HG02642 (cell line): ENCODE results near the gene SOX10.

Source experiments
- ATAC-seq: cut with Tn5 transposase; IDR thresholded peaks from one replicate; pipeline ENCODE4 v1.9.1; 2021; ENCODE audit warnings: mild to moderate bottlenecking; ENCODE audit not compliant: unreplicated experiment, poor library complexity

Gene SOX10

DNA sequence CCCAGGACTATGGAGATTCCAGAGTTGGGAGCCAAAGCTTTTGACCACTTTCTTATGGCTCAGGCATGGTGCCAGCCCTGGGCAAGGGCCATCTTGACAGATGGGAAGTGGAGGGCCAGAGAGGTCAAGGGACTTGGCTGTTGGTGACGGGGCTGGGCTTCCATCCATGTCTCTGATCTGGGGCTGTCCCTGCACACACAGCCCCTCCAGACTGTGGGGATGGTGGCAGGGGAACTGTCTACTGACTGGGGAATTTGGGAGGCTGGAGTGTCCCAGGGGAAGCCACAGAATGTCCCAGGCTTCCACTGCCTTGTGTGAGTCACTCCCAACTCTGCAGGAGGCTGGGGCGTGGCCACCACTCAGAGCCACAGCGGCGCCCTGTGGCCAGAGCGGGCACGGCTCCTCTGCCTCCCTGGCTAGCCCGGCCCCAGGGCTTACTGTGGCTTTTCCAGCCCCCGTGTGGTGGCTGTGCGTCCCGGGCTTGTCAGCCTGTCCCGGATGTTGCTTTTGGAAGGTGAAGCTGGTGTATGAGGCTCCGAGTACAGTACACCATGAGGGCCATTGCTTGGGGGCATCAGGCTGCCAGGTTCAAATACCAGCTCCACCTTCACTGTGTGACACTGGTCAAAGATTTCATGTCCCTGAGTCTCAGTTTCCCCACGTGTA is 50.5 kb downstream of the SOX10 start:
- ATAC-seq = peak; percentile 85

DNA sequence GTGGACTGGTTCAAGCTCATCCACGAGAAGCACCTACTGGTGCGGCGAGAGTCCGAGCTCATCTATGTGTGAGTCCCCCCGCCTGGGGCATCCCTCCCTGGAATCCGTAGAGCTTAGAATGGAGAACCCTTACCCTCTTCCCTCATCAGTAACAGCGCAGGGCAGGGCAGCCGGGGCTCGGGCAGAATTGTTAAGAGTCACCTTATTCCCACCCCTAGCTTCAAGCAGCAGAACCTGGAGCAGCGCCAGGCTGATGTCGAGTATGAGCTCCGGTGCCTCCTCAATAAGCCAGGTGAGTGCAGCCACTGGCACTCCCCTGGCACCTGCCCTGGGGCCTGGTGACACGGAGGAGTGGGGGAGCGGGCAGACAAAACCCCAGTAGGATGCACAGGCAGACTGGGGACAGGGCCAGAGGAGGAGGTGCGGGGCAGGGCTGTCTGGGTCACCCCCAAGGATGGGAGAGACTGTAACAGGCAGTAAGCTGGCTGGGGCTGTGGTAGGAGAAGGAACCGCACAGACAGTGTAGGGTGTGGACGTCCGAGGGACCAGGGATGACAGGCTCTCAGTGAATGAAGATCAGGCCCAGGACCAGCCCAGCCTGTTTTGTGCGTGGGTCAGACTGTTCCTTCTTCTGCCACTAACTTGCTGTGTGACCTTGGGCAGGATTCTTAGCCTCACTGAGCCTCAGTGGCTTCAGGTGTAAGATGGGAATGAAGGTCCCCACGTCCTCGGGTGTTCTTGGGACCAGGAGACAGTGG is 51.4 kb downstream of the SOX10 start:
- ATAC-seq = no peak

DNA sequence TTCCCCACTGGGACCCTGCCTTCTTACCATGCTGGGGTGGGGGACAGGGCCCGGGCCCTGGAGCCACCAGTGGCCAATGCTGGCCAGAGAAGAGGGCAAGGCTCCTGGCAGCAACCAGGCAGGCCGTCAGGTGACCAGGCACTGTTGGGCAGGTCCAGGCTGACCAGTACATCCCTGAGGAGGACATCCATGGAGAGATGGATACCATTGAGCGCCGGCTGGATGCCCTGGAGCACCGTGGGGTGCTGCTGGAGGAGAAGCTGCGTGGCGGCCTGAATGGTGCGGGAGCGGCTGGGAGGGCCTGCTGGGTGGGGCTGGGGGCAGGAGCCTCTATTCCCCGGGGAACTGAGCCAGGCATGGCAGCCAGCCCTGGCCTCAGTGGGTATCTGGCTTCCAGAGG is 52.0 kb downstream of the SOX10 start:
- no peak for ATAC-seq

DNA sequence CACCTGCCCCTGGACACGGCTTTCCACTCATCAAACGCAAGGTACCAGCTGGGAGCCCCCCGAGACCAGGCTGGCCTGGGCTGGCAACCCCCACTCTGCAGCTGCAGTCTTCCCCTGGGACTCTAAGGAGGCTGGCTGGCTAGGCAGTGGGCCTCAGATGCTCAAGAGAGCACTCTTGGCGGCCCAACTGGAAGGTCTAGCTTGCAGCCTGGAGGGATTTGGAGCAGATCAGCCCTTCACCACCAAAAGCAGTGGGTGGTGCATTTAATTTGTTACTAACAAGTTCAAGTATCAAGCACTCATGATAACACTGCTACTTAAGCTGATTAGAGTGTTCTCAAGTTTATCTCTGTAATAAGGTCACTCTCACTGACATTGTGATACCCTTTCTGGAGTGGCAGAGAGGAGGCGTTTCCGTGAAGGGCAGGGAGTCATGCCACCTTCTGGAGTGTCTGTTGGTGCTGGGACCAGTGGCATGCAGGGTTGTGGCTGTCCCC is 52.4 kb downstream of the SOX10 start:
- ATAC-seq = no peak

DNA sequence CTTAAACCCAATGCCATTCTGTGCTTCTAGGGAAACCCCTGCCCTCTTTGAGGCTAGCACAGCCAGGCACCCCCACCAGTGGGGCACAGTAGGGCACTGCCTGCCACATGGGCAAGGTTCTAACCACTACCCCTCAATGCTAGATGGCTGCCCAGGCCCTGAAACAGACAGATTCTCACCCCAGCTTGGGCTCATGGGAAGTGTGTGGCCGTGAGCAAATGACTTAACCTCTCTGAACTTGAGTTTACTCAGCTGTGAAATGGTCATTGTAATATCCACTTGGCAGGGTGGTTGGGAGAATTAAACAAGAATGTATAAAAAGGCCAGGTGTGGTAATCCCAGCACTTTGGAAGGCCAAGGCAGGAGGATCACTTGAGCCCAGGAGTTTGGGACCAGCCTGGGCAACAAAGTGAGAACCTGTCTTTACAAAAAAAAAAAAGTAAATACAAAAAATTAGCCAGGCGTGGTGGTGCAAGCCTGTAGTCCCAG is 53.4 kb downstream of the SOX10 start:
- no peak for ATAC-seq

DNA sequence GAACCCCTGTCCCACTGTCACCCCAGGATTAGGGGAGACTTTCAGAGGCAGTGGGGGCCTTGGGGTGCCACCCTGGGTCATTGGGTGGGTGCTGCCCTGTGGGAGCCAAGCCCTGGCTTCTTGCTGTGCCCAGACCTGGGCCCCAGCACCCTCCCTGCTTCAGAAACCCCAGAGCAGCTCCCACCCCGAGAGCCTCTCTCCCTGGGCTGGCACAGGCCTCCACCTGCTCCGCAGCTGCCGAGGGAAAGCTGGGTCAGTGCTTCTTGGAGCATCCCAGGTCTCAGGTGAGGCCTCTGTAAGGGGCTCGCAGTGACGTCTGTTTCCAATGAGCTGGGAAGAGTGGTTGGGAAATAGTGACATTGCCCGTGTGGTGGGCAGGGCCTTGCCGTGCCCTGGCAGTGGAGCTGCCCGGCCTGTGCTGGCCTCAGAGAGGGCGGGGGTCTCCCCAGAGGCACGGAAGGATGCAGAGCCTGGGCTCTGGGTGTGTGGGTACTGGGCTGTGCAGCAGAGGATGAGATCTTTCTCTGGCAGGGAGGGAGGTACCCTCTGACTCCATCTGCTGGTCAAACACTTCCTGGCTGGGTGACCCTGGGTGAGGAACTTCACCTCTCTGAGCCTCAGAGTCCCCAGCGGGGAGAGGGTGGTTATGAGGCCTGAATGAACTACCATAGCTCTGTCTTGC is 53.9 kb downstream of the SOX10 start:
- no peak for ATAC-seq

DNA sequence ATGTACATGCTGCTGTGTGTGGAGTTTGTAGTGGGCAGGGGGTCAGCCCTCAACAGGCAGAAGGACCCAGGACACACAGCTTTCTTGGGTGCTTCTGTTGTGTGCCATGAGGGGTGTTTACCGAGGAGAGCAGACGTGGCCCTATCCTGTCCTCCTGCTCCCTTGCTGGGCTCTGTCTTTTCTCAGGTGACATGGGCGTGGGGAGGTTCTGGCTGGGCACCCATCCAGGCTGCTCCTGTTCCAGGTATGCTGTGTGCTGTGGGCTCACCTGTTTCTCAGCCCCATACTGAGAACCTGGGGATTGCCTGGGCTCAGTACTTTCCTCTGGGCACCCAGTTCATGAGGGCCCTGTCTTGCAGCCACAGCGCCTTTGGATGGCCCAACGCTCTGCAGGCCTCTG is 55.0 kb downstream of the SOX10 start:
- no peak for ATAC-seq

DNA sequence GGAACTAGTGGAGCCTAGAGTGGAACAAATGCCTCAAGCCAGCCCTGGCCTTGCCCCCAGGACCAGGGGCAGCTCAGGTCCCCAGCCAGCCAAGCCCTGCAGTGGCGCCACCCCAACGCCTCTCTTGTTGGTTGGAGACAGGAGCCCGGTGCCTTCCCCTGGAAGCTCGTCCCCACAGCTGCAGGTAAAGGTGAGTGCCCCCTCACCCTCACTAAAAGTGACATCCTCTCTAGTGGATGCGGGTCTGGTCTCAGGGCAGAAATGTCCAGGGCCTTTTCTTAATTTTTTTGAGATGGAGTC is 56.8 kb downstream of the SOX10 start:
- no peak for ATAC-seq

DNA sequence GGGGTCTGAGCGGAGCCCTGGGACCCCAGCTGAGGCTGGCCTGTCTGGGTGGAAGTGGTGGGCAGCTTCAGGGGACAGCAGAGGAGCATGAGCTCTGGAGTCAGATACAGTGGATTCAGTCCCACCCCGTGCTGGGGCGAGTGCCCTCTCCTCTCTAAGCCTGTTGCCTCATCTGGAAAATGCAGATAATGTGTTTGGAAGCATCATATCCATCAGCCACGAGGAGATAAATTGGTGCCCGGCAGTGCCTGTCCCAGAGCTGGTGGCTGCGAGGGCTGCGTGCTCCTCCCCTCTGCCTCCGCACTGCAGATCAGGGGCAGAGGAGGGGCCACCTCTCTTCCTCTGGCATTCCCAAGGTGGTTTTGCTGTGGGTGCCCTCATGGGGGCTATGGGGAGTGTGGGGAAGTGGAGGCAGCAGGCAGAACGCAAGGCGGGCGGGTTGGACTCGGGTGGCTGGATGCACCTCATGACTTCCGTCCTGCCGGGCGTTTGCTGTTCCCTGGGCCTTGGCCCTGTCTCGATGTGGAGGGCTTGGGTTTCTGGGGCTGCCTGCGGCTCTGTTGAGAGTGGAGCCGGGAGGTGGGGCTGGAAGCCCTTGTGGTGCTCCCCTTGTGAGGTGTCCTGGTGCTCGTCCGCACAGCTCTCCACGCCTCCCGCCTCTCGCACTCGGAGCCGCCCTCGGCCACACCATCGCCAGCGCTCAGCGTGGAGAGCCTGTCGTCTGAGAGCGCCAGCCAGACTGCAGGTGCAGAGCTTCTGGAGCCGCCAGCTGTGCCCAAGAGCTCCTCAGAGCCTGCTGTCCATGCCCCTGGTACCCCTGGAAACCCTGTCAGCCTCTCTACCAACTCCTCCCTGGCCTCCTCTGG is 57.4 kb downstream of the SOX10 start:
- ATAC-seq = no peak

DNA sequence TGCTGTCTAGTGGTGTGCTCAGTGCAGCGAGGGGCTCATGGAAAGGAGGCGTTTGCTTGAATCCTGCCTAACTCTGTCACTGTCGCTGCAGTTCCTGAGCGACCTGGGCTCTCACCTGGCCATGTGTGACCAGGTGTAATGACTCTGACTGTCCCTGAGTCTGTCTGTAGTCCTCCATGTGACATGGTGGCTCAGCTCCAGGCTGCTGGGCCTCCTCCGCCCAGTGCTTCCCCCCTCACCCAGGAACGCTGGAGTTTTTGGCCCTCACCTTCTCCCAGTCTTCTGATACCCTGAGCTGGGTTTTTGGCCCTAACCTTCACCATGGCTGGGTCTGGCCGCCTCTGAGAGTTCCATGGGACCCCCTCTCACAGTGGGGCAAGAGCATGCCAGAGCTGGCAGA is 58.0 kb downstream of the SOX10 start:
- no peak for ATAC-seq

DNA sequence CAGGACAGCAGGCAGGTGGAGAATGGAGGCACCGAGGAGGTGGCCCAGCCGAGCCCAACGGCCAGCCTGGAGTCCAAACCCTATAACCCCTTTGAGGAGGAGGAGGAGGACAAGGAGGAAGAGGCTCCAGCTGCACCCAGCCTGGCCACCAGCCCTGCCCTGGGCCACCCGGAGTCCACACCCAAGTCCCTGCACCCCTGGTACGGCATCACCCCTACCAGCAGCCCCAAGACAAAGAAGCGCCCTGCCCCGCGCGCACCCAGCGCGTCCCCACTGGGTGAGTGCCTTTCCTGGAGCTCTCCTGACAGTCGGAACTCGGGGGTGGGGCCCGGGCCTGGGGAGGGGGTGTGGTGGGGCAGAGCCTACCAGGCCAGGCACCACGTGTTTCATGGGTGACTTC is 58.6 kb downstream of the SOX10 start:
- no peak for ATAC-seq

DNA sequence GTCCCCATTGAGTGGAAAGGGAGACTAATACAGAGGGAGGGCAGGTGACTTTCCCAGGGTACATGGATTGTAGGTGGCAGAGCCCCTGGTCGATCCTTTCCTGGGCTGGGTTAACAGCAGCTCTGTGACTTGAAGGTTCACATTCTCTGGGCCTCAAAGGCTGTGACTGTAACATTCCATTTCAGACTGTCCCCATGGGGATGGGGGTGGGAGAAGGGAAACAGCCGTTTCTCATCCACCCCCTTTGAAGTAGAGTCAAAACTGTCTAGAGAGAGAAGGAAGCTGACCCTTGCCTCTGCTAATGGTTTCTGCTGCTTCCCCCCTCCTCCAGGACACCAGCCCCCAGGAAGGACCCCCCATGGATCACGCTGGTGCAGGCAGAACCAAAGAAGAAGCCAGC is 59.0 kb downstream of the SOX10 start:
- no peak for ATAC-seq

DNA sequence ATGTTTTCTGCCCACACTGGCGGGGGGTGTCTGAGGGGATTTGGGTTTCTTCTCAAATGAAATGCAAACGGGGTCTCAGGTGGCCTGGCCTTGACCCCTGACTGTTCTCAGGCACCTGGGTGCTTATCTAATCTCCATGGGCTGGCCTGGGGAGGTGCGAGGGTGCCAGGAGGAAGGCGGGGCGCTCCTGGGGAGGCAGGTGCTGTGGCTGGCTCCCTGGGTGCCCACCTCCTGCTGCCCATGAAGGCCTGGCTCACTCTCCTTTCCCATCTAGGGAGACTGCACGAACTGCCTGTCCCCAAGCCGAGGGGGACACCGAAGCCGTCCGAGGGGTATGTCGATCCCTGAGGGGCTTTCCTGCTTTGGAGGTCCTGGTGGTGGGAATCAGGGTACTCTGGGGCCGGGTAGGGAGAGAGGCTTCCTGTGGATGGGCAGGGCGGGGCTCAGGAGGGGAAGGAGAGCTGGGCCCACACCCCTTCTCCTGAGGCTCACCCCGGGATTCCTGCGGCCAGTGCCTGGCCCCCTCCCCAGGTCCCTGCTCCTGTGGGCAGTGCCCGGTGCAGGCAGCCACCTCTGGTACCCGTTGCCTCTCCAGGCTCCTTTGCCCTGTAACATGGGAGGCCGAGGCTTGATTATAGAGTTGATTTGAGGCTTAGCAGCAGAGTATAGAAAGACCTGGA is 59.8 kb downstream of the SOX10 start:
- ATAC-seq = no peak

DNA sequence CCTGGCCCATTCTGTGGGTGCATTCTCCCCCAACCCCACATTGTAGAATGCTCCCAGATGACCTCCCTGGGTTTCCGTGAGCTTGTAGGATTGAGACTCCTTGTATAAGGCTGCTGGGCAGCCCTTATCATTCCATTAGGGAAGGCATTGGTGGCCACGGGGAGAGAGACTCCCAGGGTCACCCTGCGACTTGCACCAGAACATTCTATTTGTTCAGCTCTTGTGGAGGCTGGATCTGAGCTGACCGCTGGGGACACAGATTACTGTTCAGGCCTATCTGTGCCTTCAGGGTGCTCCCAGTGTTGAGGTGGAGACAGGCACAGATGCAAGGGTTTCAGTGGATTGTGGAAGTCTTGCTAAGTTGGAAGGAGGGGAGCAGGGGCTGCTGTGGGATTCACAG is 60.4 kb downstream of the SOX10 start:
- ATAC-seq = no peak
